VCaP (cell line): ENCODE results near the gene METTL3.
"Not testable (repeated sequence)": the region's sequence is repeated elsewhere in the genome, so short reads cannot be mapped to it uniquely, and the experiment has no call there.

Source experiments
- H3K27ac ChIP-seq: fragments of 450-650 bp; 2 replicates; pipeline ENCODE4 v1.5.1; 2017
- TF ChIP-seq, protein P1 (sequence below): fragments of 450-650 bp; conservative IDR thresholded peaks from 2 replicates; pipeline ENCODE4 v1.5.1; 2017; ENCODE audit warnings: mild to moderate bottlenecking, moderate library complexity

Gene METTL3

DNA sequence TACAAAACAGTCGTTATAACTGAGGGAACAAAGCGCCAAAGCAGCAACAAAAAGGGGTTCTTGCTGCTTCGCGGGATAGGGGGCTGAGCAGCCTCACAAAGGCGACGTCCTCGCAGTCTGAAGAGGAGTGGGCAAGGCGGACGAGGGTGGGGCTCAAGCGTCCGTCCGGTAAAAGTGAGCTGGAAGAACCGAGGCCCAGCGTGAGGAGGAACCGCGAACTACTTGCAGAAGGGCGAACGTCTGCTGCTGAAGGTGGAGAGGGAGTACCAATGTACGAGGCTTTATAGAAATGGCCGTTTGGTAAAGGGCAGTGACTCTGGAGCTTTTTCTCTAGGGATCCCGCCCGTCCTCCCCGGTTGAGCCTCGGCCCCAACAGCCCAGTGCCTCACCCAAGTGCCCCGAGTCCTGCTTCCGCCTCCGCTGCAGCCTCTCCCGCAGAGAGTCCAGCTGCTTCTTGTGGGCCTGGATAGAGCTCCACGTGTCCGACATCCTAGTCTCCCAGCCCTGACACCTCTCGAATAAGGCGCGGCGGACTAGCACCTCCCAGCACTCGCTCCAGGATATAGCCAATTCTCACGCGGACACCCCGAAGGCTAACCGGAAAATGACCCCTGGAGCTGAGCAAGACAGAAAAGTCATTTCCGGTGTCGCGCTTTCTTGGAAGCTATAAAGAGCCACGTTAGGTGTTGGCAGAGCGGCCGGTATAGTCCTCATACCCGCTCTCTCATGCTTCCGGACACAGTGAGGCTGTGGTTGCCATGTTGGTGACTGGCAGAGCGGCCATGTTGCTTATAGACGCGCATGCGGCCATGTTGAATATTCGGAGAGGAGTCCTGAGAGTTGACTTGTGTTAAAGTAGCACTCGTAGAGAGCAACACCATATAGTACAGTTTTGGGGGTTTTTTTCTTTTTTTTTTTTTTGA lies at the start of gene METTL3:
TSS of gene METTL3 (minus strand) at position 606 of the 923 bp plus-strand sequence. CDS start at position 489, 117 bp downstream.
- H3K27ac ChIP-seq: peak within 1 kb of the TSS; percentile 85
- TF ChIP-seq, protein P1, sequence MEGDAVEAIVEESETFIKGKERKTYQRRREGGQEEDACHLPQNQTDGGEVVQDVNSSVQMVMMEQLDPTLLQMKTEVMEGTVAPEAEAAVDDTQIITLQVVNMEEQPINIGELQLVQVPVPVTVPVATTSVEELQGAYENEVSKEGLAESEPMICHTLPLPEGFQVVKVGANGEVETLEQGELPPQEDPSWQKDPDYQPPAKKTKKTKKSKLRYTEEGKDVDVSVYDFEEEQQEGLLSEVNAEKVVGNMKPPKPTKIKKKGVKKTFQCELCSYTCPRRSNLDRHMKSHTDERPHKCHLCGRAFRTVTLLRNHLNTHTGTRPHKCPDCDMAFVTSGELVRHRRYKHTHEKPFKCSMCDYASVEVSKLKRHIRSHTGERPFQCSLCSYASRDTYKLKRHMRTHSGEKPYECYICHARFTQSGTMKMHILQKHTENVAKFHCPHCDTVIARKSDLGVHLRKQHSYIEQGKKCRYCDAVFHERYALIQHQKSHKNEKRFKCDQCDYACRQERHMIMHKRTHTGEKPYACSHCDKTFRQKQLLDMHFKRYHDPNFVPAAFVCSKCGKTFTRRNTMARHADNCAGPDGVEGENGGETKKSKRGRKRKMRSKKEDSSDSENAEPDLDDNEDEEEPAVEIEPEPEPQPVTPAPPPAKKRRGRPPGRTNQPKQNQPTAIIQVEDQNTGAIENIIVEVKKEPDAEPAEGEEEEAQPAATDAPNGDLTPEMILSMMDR: no peak

DNA sequence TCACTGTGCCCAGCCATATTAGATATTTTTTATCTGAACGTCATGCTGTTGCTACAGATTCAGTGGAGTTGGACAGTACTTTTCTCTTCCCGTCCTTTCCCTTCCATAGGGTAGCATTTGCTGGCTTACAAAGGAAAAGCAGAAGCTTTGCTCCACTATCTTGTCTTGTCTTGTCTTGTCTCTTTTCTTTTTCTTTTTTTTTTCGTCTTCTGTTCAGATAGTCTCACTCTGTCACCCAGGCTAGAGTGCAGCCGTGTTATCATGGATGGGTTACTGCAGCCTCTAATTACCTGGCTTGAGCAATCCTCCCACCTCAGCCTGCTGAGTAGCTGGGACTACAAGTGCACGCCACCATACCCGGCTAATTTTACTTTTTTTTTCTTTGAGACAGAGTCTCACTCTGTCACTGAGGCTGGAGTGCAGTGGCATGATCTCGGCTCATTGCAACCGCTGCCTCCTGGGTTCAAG lies 47.6 kb upstream of the METTL3 start:
- peak overlapping the region; percentile 78 for H3K27ac ChIP-seq
- TF ChIP-seq, protein P1: no peak

DNA sequence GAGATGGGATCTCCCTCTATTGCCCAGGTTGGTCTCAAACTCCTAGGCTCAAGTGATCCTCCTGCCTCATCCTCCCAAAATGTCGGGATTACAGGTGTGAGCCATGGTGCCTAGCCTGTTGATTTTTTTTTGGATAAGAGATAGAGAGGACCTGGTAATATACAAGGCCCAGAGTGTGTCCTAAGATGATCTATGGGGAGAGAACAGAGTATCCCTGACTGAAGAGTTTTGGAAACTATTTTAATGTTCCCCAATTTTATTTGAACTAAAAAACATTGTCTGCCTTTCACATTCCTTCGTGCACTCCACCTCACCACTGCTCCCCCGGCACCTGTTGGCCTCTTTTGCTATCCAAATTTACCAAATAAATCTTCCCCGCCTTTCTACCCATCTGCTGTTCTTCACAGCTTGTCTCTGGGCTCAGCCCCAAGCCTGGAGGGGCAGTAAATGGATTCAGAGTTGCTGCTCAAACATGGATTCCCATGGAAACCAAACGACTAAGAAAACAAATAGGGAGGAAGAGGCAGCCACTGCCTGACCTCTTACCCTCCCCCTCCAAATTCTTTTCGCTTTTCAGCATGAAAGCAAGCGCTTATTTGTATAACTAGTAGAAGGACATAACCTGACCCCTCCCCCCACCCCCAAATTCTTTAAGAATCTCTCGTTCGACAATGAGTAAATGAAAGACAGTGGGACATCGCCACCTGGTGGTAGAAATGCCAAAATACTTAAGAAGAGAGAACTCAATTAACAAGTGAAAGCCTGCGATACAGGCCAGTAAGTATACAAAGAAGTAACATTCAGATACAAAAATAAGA lies 46.2 kb upstream of the METTL3 start:
- H3K27ac ChIP-seq: peak overlapping the region; percentile 78
- TF ChIP-seq, protein P1: peak; percentile 77

DNA sequence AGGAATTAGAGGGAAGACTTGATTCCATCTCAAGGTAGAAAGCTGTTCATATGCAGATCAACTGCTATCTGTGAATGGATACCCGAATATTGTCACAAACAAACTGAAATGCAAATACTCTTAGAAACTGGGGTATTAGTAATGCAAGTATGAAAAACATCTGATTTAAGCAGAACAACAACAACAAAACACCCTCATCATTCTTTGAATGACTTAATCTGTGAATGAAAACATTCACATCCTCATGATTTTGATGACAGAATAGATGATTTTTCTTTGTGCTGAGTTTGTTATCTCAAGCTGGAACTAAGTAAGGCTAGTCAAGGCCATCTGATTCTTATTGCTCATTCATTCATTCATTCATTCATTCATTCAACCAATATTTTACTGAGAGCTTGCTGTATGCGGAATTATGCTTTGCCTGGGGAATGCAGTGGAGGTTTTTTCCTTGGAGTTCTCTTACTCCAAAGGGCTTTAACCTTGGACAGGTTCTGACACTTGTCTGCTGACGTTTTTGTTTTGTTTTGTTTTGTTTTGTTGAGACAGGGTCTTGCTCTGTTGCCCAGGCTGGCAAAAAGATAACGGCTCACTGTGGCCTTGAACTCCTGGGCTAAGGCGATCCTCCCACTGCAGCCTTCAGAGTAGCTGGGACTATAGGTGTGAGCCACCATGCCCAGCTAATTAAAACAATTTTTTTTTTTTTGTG lies 45.4 kb upstream of the METTL3 start:
- TF ChIP-seq, protein P1: no peak
- H3K27ac ChIP-seq: peak overlapping the region; percentile 78

DNA sequence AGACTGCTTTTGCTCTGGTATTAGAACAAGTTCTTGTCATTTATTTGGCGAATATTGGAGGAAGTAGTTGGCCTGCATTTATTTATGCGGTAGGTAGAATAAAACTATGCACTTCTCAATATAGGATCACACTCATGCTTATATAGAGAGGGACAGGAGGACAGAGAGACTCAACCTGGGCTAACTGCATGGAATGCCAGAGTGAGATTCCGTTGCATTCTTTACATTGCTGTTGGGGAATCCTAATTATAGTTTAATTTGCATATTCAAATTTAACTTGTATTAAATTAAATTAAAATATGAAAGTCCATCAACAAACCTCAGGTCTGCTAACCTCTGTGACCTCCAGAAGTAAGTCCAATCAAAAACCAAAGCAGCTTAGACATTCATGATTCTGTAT lies 42.1 kb upstream of the METTL3 start:
- TF ChIP-seq, protein P1: no peak
- no peak overlapping the region for H3K27ac ChIP-seq

DNA sequence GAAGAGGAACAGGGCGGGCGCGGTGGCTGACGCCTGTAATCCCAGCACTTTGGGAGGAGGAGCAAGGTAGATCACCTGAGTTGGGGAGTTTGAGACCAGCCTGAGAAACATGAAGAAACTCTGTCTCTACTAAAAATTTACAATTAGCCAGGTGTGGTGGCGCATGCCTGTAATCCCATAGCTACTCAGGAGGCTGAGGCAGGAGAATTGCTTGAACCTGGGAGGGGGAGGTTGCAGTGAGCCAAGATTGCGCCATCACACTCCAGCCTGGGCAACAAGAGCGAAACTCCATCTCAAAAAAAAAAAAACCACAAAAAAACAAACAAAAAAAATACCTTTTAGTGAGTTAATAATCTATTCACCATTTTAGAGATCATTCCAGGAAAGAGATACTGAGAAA lies 33.4 kb upstream of the METTL3 start:
- H3K27ac ChIP-seq: not testable (repeated sequence)

DNA sequence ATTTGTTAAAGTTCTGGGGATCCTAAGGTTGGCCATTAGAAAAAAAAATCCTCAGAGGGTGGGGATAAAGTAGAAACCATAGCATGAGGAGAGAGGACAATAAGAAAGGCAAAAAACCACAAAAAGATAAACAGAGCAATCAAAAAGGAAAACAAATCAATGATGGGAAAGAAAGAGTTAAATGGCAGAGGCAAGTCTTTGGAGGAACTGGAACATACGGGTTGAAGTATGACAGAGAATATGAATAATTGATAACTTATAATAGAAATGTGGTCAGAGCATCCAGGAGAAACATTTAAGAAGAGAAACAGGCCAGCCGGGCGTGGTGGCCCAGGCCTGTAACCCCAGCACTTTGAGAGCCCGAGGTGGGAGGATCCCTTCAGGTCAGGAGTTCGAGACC lies 32.8 kb upstream of the METTL3 start:
- TF ChIP-seq, protein P1: no peak

More for the DNA sequence above, 32.8 kb upstream of the METTL3 start:
- H3K27ac ChIP-seq: no peak overlapping the region
